ENCODE measurements around the gene NAALADL2.
"Not testable (repeated sequence)": the region's sequence is repeated elsewhere in the genome, so short reads cannot be mapped to it uniquely, and the experiment has no call there.

The NAALADL2 gene

DNA sequence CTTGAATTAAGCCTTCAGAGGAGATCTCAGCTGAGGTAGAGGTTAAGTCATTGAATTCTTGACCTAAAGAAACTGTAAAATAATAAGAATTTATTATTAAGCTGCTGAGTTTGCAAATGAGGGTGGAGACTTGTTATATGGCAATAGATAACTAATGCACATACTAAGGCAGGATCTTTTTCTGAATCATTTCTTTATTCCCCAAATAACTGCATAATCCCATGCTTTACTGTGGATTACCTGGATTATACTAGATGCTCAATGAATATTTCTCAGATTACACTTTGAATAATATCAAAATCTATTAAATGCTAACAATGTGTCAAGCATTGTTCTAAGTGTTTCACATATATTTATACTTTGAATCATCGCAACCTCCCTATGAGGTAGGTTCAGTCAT, 532.5 kb downstream of the NAALADL2 start:
- no peak for DNase-seq

- no peak for DNase-seq
Observed at GRCh38 chr3:175392653-175393052, 533.5 kb downstream of the NAALADL2 start.

- DNase-seq = no peak
Observed at GRCh38 chr3:175397372-175397771, 538.2 kb downstream of the NAALADL2 start.

DNA sequence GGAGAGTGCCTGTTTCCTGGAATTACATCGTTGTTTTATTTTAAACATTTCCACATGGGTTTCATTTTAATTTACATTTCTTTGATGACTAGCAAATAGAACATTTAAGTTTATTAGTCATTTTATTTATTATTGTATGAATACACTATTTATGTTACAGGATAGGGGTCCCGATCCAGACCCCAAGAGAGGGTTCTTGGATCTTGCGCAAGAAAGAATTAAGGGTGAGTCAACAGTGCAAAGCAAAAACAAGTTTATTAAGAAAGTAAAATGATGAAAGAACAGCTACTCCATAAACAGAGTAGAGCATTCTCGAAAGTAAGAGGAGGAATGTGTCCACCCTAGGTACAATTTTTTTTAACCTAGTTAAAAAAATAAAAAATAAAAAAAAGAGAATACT, 539.5 kb downstream of the NAALADL2 start:
- no peak for DNase-seq

DNA sequence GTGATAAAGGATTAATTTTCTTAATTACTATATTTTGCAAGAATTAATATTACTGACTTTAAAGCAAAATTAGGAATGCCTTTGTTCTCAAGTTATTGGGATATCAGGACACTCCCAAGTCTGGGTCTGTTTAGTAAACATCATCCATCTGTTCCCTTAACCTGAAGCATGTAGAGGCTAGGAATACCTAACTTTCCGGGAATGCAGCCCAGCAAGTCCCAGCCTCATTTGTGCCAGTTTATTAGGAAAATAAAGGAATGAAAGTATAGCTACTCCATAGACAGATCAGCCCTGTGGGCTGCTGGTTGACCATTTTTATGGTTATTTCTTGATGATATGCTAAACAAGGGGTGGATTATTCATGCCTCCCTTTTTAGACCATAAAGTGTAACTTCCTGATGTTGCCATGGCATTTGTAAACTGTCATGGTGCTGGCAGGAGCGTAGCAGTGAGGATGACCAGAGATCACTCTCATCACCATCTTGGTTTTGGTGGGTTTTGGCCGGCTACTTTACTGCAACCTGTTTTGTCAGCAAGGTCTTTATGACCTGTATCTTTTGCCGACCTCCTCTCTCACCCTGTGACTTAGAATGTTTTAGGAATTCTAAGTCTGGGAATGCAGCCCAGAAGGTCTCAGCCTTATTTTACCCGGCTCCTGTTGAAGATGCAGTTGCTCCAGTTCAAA, 540.2 kb downstream of the NAALADL2 start:
- no peak for DNase-seq

DNA sequence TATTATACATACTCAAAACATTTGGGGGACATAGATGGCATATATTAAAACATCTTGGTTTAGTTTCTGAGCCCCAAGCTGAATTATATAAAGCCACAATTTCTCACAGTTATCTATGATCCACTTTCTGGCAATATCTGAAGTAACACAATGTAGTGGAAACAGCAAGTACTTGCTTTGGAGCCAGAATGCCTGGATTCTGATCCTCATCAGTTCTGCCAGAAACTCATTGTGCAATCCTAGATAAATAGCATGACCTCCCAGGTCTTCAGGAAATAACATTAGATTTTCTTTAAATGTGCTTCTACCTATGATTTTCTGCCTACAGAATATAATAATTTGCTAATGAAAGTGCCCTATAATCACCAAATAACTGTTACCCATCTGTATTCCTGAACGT, 544.9 kb downstream of the NAALADL2 start:
- no peak for DNase-seq

DNA sequence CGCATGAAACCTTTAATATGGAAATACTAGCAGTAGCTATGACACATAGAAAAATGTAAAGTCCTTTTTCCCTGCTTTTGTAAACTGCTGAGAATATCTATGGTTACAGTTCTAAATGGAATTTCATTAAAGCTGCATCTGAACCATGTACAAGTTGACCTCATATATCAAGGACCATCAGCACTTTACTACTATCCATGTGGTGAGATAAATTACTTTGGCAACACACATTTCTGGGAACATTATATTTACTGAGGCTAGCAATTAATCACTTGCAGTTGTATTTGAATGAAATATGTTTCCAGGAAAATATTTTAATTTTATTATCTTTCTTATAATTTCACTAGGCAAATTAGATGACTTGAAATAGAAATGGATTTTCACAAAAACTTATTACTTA, 545.5 kb downstream of the NAALADL2 start:
- no peak for DNase-seq

DNA sequence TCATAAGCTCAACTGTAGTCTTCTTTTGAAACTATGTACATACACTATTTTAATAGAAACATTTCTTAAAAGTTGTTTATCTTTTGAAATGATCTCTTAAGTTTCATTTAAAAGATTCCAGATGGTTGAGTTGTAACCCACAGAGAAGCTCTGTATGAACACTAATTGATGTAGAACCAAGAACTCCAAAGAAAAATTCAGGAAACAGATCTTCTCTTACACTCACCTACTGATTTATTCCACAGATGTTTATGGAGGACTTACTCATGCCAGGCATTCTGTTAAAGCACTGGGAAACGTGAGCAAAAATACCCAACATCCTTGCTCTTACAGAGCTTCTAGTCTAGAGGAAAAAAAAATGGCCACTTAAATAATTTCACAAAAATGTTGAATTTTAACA, 551.1 kb downstream of the NAALADL2 start:
- DNase-seq = no peak

DNA sequence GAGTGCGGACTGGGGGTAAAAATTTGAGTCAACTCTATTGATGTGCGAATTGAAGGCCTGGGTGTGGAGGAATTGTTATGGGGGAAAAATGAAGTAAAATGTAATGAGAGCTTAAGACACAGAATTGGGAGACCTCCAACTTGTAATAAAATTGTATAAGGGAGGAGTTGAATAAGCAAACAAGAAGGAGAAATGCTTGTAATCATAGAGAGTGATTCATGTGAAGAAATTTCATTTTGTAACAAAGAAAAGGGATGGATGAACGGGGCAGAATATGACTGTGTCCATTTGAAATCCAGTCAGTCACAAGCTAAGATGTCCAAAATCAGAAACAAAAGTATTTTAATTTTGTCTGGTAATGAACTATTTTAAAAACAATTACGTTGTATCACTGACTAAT, 552.3 kb downstream of the NAALADL2 start:
- DNase-seq = no peak

GRCh38 chr3:175411946-175412345, 552.8 kb downstream of the NAALADL2 start:
- no peak for DNase-seq

GRCh38 chr3:175413926-175414325, 554.8 kb downstream of the NAALADL2 start:
- no peak for DNase-seq

DNA sequence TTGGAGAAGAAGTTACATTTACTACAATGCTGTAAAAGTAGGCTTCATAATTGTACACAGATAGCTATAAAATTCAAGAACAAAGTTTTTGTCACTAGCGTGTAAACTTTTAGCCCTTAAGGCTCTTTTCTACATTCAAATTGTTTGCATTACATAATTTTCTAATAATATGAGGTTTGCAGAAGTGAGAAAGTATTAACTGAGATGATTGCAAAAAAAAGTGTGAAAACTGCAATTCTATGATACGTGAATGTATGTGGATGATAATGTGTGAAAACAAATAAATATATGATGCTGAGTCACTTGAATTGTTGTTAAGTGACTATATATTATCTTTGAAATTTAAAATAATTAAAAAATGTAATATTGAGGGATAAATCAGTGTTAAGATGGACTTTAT, 557.5 kb downstream of the NAALADL2 start:
- no peak for DNase-seq

GRCh38 chr3:175417426-175417825, 558.3 kb downstream of the NAALADL2 start:
- no peak for DNase-seq

DNA sequence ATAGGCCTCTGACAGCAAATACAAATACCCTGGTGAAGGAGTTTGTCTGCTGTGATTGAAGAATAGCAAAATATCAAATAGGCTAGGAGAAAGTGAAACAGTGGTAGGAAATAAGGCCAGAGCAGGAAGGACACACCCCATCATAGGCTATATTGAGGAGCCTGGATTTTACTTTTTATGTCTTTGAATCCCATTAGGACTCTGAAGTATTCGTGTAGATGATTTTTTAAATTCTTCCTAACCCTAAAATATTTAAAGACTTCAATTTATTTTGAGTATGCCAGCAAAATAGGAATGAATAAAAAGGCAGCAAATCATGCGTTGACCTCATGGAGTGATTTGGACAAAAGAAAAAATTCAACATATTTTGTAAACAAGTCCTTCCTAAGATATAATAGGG, 562.8 kb downstream of the NAALADL2 start:
- no peak for DNase-seq

GRCh38 chr3:175422744-175423143, 563.6 kb downstream of the NAALADL2 start:
- DNase-seq = no peak

GRCh38 chr3:175423848-175424247, 564.7 kb downstream of the NAALADL2 start:
- not testable (repeated sequence) for DNase-seq

DNA sequence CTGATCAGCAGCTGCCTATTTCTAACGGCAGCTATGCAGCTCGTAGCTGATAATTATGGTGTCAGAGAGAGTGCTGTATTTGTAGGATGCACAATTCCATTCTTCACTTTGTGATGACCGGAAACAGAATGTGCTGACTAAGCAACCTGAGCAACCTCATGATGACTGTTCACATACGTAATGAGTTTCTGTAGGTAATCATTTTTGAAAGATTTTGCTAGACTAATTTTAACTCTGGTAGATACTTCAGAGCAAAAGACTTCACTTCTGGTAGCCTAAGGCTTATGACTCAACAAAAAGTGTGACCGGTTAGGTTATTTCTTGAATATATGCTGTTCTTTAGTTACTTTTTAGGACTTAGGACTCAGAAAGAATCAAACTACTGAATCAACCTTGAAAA, 567.7 kb downstream of the NAALADL2 start:
- no peak for DNase-seq

- DNase-seq = no peak
Observed at GRCh38 chr3:175428466-175428865, 569.3 kb downstream of the NAALADL2 start.

GRCh38 chr3:175430983-175431773, 572.0 kb downstream of the NAALADL2 start:
- no peak for DNase-seq

DNA sequence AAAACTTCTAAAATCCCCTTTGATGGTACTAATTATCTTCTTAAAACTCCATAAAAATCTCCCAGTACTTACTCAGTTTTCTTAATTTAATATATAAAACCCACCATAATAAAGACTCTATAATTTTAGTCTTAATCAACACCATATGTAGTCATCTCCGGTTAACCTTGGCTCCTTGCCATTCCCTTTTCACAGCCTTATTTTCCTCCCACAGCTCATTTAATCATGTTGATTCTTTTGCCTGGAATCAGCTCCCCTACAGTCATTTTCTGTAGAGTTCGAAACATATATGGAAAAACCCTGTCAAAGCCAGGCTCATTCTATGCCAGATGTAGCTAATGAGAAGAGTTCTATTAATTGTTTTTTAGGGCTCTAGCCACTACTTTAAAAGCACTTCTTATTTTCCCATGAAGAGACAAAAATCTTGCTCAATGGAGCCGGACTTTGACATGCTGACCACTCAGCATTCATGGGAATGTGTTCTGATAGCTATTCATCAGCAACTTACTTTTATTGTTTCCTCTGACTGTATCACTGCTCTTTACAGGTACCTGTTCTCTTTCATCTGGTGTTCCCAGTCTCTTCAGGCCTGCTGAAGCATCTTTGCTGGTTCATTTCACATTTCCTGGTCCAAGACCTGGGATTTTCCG, 573.4 kb downstream of the NAALADL2 start:
- no peak for DNase-seq

GRCh38 chr3:175433026-175433674, 574.0 kb downstream of the NAALADL2 start:
- no peak for DNase-seq

- no peak for DNase-seq
Observed at GRCh38 chr3:175434561-175434960, 575.4 kb downstream of the NAALADL2 start.

DNA sequence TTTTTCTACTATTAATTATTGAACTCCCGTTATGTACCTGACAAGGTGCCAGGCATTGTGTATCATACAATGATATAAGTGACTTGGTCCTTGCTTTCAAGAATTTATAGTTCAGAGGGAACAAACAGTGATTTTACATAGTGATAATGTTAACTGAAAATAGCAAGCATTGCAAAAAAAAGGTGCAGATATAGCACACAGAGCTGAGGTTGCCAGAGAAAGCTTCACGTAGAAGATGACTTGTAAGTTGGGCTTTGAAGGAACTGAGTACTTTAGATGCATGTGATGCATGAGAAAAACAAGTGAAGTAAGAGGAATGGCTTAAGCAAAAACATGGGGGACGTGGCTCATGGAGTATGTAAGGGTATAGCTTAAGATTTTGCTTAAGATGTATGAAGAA, 584.5 kb downstream of the NAALADL2 start:
- DNase-seq = no peak

DNA sequence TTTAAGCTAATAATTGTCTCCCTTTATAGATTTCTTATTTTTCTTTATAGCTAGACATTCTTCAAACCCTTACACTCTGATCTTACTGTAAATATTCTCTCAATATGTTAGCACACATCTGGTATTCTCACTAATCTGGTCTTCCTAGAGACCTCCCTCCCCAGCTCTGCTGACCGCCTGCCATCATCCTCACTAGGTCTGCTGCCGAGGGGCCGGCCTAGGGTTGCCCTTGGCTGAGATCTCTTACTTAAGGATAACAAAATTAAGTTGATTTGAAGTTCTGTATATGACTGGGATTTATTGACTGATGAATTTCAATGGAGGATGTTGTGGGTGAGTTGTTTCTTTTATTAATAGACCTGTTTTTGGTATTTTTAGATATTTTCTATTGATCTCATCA, 586.6 kb downstream of the NAALADL2 start:
- no peak for DNase-seq
